HL-60/S4 treated with phorbol 12-myristate 13-acetate at 8.2 ng/mL for 4 days and 3 days (cell line): ENCODE data around the gene MUCL3.
"Not testable (repeated sequence)": the region's sequence is repeated elsewhere in the genome, so short reads cannot be mapped to it uniquely, and the experiment has no call there.

Experiments used
- in situ Hi-C: fragments of 300-500 bp; cut with MboI; formaldehyde crosslinking; loops from 2 replicates; pipeline ENCODE4 v1.15.0; 2022; ENCODE audit warnings: low sequenced_read_pairs

MUCL3 gene

DNA sequence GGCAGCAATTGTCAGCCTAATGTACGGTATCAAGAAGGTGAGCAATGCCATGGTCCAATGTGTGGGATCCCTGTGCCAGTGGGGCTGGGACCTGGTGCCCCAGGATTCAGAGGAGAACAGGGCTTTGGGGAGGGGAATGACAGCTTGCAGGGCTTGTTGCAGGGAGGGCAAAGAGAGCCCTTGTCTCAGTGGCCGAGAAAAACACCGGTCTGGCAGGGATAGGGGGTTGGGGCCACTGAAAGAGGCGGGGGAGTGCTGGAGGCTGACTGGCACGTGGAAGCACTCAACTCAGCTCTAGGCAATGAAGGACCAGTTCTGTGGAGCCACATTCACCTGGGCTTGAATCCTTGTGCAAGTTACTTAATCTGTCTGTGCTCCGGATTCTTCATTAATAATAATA is 3.5 kb upstream of the MUCL3 start:
- in situ Hi-C loops: no loop called here

DNA sequence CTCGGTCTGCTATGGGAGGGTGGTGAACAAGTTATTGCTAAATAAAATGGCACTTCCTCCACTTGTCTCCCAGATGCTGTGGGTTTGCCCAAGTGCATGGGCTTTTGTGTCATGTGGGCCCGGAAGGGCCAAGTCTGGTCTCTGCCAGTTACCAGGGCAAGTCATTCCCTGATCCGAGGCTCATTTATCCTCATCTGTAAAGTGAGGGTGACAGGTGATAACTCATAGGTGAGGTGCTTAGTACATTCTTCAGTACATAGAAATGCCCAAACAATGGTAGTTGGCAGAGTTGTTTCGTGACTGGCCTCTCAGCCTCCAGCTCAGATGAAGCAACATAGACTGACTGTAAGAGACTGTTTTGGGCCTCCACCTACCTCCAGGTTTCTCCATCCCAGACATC is 2.0 kb upstream of the MUCL3 start:
- in situ Hi-C loops: no loop called here

DNA sequence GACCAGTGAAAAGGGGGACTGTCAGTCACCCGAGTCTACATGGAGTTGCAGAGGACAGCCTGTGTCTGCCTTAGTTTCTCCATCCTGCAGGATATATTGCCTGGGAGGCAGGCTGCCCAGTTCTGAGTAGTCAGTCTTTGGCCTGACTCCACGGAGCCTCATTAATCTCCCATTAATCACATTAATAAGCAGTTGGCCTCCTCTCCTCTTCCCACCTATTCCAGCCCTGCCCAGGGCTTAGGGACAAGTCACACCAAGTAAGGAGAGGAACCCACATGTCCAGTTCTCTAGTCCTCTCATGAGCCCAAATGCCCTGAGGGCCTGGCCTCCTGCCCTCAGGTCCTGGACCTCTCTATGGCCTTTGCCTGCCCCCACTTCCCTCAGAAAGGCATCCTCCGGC is 1.3 kb upstream of the MUCL3 start:
- in situ Hi-C loops: no loop called here

DNA sequence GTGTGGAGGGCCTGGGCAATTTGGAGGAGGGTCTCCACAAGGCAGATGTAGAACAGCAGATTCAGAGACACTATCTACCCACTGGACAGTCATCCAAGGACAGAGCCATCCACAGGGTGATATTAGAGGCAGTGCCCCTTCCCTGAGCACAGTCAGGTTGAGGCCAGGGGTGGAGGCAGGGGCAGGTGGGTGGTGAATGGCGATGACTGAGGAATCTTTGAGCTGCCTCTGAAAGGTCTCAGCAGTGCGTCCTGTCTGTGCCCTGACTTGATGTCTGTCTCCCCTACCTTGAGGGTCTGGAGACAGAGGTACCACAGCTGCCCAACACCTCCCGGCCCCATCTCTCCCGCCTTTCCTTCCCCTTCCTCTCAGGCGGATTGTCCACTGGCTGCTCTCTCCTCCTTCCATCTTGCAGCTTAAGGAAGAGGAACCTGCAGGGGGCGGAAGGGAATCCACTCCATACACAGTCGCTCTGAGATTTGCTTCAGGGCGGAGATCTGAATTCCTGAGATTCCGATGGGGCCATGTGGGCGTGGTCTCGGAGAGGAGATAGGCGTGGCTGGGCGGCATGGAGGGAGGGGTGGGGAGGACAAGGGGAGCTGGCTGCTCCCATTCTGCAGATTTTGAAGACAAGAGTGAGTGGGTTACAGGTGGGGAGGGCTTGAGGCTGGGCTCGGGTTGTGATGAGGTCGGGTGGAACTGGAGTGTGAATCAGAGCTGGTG is 1.7 kb downstream of the MUCL3 start:
- in situ Hi-C loops: no loop called here

DNA sequence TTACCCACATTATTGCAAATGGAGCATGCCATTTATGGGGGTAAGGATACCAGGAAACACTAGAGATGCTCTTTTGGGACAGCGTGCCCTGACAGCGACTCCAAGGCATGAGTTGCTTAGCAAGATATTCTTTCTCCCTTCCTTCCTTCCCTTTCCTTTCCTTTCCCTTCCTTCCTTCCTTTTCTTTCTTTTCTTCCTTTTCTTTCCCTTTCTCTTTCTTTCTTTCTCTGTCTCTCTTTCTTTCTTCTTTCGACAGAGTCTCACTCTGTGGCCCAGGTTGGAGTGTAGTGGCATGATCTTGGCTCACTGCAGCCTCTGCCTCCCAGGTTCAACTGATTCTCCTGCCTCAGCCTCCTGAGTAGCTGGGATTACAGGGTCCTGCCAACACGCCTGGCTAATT is 3.3 kb downstream of the MUCL3 start:
- in situ Hi-C loops: no loop called here

DNA sequence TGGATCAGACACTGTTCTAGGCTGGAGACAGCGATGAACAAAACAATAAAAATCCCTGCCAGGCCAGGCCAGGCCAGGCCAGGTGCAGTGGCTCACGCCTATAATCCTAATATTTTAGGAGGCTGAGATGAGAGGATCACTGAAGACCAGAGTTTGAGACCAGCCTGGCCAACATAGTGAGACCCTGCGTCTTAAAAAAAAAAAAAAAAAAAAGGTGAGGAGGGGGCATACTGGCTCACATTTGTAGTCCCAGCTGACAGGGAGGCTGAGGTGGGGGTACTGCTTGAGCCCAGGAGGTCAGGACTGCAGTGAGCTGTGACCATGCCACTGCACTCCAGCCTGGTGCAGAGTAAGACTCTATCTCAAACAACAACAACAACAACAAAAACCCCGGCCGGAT is 4.5 kb downstream of the MUCL3 start:
- in situ Hi-C loops: no loop called here

DNA sequence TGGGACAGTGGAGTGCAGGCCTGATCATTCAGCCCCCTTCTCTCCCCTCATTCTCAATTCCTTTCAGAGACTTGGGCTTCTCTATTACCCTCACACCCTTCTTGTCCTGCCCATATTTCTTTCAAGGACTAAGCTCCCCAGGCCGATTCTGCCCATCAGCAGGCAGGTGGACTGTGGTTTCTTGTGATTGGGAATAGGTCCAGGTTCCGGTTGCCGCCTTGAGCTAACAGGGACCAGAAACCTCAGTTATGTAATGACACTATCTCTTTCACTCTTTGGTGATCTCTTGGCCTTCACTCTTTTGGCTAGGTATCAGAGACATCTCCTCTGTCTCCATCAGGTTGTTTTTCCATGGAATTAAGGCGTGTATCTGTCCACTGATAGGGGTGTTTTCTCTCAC is 6.5 kb downstream of the MUCL3 start:
- in situ Hi-C loops: no loop called here

DNA sequence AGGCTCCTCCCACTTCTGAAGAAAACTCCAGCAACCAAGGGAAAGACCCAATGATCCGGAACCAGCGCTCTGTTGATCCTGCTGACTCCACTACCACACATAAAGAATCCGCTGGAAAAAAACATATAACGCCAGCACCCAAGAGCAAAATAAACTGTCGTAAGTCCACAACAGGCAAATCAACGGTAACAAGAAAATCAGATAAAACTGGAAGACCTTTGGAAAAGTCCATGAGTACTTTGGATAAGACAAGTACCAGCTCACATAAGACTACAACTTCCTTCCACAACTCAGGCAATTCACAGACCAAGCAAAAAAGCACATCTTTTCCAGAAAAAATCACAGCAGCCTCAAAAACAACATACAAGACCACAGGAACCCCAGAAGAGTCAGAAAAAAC is 8.0 kb downstream of the MUCL3 start:
- in situ Hi-C loops: no loop called here

DNA sequence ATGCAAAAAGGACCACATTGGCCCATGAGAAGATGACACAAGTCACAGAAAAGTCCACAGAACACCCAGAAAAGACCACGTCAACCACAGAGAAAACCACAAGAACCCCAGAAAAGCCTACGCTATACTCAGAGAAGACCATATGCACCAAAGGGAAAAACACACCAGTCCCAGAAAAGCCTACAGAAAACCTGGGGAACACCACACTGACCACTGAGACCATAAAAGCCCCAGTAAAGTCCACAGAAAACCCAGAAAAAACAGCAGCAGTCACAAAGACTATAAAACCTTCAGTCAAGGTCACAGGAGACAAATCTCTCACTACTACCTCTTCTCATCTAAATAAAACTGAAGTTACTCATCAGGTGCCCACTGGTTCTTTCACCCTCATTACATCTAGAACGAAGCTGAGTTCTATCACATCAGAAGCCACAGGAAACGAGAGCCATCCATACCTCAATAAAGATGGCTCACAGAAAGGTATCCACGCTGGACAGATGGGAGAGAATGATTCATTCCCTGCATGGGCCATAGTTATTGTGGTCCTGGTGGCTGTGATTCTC is 11.2 kb downstream of the MUCL3 start:
- in situ Hi-C loops: no loop called here

DNA sequence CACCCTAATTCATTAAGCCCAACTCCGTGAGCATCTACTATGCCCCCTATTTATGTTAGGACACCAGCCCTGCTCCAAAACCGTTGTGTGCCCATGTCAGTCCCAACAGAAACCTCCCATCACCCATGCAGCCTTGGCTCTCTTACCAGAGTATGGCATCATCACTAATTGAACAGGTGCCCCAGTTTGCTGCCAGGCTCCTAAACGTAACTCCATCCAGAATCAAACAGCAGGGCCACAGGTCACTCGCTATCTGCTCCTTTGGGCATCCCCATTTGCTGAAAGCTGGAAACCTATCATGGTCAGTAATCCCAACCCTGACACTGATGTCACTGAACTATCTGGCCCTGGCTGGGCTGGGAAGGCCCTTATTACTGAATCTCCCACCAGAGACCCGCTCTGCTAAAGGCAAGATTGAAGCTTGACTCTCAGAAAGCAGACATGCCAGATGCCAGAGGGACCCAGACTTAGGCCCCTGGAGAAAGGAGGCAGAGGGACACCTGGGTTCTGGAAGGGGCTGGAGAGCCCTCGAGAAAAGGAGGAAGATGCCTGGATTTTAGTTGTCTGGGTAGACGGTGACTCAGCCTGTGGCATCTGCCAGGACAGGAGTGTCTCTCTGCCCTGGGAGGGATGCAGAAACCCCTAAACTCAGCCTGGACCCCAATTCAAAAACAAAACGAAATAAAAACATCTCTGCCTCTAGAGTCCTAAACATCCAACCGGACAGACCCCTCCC is 14.0 kb downstream of the MUCL3 start:
- in situ Hi-C loops: no loop called here

DNA sequence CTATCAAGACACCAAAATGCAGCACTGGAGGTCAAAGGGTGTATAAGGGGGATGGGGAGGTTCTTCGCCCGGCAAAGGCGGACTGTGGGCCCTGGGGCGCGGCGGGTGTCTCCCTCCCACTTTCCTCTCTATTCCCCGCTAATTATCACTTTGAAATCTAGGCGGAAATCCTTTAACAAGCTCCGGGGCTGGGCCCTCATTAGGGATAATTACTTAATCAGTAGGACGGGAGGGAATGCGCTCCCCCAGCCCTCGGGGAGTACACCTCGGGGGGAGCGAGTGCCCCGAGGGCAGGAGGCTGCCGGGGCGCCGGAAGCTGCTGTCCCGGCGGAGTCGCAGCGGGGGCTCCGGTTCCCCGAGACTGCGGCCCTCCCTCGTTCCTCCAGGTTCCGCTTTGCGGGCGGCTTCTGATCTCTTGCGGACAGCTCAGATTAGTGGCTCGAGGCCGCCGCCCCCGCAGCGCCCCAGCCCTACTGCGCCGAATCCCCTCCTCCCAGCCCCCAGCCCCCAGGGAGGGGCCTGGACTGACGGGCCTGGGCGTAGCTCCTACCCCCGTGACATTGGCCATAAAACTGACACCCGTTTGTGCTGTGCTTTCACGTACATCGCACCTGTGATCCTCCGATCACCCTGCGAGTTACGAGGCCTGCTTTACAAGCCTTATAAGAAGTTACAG is 14.7 kb downstream of the MUCL3 start:
- in situ Hi-C loops: no loop called here

DNA sequence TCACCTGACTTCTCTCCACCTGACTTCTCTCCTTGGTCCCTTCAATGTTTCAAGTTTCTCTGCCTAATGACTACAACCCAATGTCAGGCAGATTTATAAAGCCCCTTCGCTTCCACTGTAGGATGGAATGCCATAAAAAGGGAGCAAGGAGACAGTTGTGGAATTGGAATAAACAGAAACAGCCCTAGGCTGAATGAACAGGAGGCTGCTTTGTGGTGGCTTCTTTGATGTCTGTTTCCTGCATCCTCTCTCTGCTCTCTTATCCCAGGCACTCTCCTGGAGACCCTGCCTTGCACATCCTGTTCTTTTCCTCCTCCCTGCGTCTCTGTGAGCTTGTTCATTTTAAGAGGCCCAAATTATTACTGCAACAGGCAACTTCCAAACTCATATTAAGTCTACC is 16.9 kb downstream of the MUCL3 start:
- in situ Hi-C loops: no loop called here

DNA sequence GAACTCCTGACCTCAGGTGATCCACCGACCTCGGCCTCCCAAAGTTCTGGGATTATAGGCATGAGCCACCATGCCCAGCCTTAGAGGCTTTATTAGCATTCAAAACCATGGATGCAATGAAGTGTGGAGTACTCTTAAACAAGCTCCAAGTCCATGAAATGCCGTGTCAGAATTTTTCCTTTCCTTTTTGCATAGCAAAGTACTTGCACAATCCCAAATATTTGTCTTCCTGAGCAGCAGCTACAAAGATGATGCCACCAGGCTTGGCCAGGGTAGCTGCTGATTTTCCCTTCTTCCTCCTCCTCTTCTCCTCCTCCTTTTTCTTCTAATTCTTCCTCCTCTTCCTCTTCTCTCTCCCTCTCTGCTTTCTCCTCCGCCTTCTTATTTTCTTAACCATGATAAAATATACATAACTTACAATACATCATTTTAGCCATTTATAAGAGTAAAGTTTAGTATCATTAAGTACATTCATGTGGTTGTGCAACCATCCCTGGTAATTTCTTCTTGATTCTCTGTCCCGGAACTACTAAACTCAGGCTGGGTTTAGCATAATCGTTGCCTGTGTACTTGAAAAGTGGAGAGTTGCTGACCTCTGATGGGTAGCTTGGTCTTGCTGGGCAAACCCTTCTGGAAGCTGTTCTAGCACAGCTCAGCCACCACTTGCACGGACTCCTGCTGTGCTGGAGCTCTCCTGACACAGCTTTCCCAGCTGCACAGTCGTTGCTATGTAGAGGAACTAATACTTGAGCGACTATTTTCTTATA is 20.3 kb downstream of the MUCL3 start:
- in situ Hi-C loops: no loop called here

DNA sequence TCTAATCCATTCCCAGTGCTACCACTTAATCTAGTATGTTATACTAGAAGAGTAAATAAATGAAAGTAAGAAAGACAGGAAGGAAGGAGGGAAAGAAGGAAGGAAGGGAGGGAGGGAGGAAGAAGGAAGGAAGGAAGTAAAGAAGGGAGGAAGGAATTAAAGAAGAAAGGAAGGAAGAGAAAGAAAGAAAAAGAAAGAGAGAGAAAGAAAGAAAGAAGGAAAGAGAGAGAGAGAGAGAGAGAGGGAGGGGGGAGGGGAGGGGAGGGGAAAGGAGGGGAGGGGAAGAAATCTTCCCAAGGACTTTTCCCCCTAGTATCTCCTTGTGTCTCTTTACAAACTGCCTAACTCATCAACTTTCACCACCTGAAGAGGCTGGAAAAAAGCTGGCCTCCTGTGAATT is 21.9 kb downstream of the MUCL3 start:
- in situ Hi-C loops: no loop called here

DNA sequence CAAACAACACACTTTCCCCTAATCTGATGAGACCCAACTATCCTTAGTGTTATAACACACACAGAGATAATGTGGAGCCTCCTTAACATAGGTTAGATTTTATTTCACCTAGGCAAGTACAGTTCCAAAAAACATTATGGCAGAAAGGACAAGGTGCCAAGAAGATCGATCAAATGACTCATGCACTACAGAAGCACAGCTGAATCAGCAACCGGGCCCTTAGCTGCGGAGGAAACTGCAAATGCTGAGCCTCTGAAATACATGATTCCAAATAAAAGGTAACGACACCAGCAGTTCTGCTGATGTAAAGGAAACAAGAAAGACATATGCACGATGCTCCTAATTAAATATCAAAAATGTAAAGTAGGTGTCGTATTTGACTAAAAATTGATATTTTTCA is 22.9 kb downstream of the MUCL3 start:
- in situ Hi-C loops: no loop called here

DNA sequence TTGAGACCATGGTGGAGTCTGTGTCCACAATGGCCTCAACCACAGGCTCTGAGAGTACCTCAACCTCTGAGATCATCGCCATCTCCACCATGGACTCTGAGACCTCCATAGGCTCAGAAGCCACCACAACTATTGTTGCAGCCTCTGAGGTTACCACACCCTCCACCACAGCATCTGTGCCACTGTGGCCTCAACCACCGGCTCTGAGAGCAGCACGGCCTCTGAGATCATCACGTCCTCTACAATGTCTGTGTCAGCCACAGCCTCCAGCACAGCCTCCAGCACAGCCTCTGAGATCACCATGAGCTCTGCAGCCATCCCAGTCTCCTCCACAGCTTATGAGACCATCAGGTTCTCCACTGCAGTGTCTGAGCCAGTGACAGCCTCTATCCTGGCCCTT is 23.3 kb downstream of the MUCL3 start:
- in situ Hi-C loops: no loop called here

DNA sequence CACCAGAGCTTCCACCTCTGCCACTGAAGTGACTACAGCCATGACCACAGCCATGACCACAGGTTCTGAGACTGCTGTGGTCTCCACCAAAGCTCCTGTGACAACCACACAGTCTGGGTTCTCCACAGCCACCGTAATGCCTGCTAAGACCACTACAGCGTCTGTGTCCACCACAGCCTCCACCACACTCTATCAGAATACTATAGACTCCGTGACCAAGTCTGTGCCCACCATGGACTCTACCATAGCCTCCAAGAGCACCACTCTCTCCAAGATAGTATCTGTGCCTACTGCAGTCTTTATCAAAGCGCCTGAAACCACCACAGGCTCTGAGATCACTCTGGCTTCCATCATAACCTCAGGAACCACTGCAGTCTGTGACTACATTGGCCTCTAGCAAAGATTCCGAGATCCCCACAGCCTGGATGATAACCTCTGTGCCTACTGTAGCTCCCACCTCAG is 24.4 kb downstream of the MUCL3 start:
- in situ Hi-C loops: no loop called here

DNA sequence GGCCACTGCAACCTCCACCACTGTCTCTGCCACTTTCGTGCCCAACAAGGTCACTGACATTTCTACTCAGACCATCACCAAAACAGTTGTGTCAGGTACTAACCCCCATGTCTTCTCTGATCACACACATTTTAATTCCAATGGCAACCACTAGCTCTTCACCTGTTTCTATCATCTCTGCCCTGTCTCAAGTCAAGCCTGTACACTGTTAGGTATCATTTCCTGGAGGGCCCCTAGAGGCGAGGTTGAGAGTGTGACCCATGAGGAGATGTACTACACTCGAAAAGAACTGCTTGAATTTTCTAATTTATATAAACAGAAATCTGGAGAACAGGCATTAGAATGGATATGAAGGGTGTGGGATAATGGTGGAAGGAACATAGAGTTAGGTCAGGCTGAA is 25.4 kb downstream of the MUCL3 start:
- in situ Hi-C loops: no loop called here

DNA sequence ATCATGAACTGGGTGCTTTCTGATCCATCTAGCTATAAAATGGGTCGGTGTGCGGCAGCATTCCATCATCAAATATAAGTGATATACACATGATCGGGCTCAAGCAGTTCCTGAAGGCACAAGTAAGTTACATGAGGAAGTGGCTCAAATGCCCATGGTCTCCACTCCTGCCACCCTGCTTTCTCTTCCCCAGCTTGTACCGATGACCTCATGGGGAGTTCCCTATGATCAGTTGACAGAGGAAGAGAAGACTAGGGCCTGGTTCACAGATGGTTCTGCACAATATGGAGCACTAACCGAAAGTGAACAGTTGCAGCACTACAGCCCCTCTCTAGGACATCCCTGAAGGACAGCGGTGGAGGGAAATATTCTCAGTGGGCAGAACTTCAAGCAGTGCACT is 28.4 kb downstream of the MUCL3 start:
- in situ Hi-C loops: not testable (repeated sequence)

DNA sequence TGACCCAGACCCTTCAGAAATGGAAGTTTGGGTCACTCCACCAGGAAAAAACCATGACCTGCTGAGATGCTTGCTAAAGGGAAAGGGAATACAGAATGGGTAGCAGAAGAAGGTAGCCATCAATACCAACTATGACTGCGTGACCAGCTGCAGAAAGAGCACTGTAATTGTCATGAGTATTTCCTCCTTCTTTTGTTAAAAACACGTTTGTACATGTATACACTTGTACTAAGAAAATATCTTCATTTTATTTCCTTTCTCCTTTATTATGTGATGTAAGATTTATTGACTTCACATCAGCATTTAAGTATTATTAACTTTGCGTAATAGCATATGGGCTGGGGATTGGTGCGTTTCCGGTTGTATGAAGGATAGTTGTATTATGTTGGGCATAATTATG is 30.2 kb downstream of the MUCL3 start:
- in situ Hi-C loops: no loop called here

DNA sequence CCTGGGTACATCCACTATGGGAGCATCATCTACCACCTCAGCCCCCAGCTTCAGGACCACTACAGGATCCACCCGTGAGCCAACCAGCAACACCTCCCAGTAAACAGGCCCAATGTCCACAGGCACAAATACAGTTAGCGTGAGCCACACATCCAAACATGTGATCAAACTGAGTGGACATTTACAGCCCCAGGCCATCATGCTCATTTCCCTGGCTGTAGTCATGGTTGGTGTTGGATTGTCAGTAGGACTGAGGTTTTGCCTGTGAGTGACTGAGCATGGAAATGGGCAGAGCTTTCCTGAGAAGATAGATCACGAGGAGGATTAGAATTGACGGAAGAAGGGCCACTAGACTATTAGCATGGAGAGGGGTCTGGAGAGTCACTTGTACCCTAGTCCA is 32.0 kb downstream of the MUCL3 start:
- in situ Hi-C loops: no loop called here
